Osteocyte (in vitro differentiated cells): ENCODE results near the gene CPTP. TPM values are rescaled to one million over a fixed set of nuclear protein-coding genes. Genes with fewer than 3 reads are reported as not detected.

Experiments
- DNase-seq: peaks from one replicate; pipeline ENCODE4 v3.0.0; 2021; ENCODE audit warnings: mixed read lengths; ENCODE audit not compliant: unreplicated experiment; ENCODE audit errors: extremely low spot score
- H3K27ac Mint-ChIP-seq: one replicate; pipeline ENCODE4 v1.8.0; 2021; ENCODE audit warnings: mild to moderate bottlenecking, mixed read lengths; ENCODE audit not compliant: unreplicated experiment
- H3K27me3 Mint-ChIP-seq: one replicate; pipeline ENCODE4 v1.8.0; 2021; ENCODE audit warnings: mixed read lengths; ENCODE audit not compliant: unreplicated experiment
- H3K36me3 Mint-ChIP-seq: one replicate; pipeline ENCODE4 v1.8.0; 2021; ENCODE audit warnings: mixed read lengths; ENCODE audit not compliant: unreplicated experiment
- H3K4me1 Mint-ChIP-seq: one replicate; pipeline ENCODE4 v1.8.0; 2021; ENCODE audit warnings: mixed read lengths; ENCODE audit not compliant: unreplicated experiment
- H3K4me3 Mint-ChIP-seq: one replicate; pipeline ENCODE4 v1.8.0; 2021; ENCODE audit warnings: mild to moderate bottlenecking, moderate library complexity, mixed read lengths; ENCODE audit not compliant: unreplicated experiment
- H3K9me3 Mint-ChIP-seq: one replicate; pipeline ENCODE4 v1.8.0; 2021; ENCODE audit warnings: mixed read lengths; ENCODE audit not compliant: unreplicated experiment
- CTCF ChIP-seq: fragments of 200-600 bp; sonication (generic); IDR thresholded peaks from 2 replicates; pipeline ENCODE4 v1.5.0; 2021; ENCODE audit warnings: antibody characterized with exemption, mild to moderate bottlenecking, moderate library complexity
- total RNA-seq: library from RNA; stranded (reverse); gene quantifications from 2 replicates; pipeline ENCODE4 v1.2.1, GENCODE V29; 2021

Gene CPTP
- total RNA-seq, 1 donor from 2014 or later: 23.5 TPM

GRCh38 chr1:1300352-1300739, 24.3 kb upstream of the CPTP start:
- H3K27ac Mint-ChIP-seq: no peak overlapping the region
- H3K4me1 Mint-ChIP-seq: peaks cover 16% of the 10 kb centered on the region
- TF ChIP-seq CTCF: no peak
- no peak overlapping the region for H3K4me3 Mint-ChIP-seq
- no peak for DNase-seq
- H3K36me3 Mint-ChIP-seq: no peaks in the 10 kb centered on the region
- no peaks in the 10 kb centered on the region for H3K9me3 Mint-ChIP-seq
- no peaks in the 10 kb centered on the region for H3K27me3 Mint-ChIP-seq

GRCh38 chr1:1302006-1302430, 22.6 kb upstream of the CPTP start:
- H3K27me3 Mint-ChIP-seq: no peaks in the 10 kb centered on the region

GRCh38 chr1:1302951-1303509, 21.6 kb upstream of the CPTP start:
- no peaks in the 10 kb centered on the region for H3K9me3 Mint-ChIP-seq

More at GRCh38 chr1:1302006-1302430, 22.6 kb upstream of the CPTP start:
- Mint-ChIP-seq H3K4me1 (peaks cover 31% of the 10 kb centered on the region), H3K9me3 (no peaks in the 10 kb centered on the region), H3K27ac (no peak overlapping the region), H3K36me3 (no peaks in the 10 kb centered on the region), H3K4me3 (no peak overlapping the region)
- TF ChIP-seq CTCF: peak; percentile 50
- DNase-seq: no peak

GRCh38 chr1:1303736-1304135, 20.9 kb upstream of the CPTP start:
- no peak overlapping the region for H3K4me3 Mint-ChIP-seq
- no peaks in the 10 kb centered on the region for H3K36me3 Mint-ChIP-seq
- no peaks in the 10 kb centered on the region for H3K27me3 Mint-ChIP-seq
- no peak overlapping the region for H3K27ac Mint-ChIP-seq
- no peak for TF ChIP-seq CTCF
- no peaks in the 10 kb centered on the region for H3K9me3 Mint-ChIP-seq
- peaks cover 33% of the 10 kb centered on the region for H3K4me1 Mint-ChIP-seq
- DNase-seq: no peak

More at GRCh38 chr1:1302951-1303509, 21.6 kb upstream of the CPTP start:
- no peak overlapping the region for H3K4me3 Mint-ChIP-seq
- no peaks in the 10 kb centered on the region for H3K27me3 Mint-ChIP-seq
- no peak overlapping the region for H3K27ac Mint-ChIP-seq
- no peaks in the 10 kb centered on the region for H3K36me3 Mint-ChIP-seq
- TF ChIP-seq CTCF: no peak
- H3K4me1 Mint-ChIP-seq: peaks cover 33% of the 10 kb centered on the region
- DNase-seq: no peak

GRCh38 chr1:1304331-1305299, 20.0 kb upstream of the CPTP start:
- DNase-seq: no peak
- H3K9me3 Mint-ChIP-seq: no peaks in the 10 kb centered on the region
- no peak for TF ChIP-seq CTCF
- peak overlapping the region; percentile 75 for H3K4me3 Mint-ChIP-seq
- no peaks in the 10 kb centered on the region for H3K27me3 Mint-ChIP-seq
- no peaks in the 10 kb centered on the region for H3K36me3 Mint-ChIP-seq
- peaks cover 34% of the 10 kb centered on the region for H3K4me1 Mint-ChIP-seq
- peak overlapping the region; percentile 71 for H3K27ac Mint-ChIP-seq
